Endothelial cell of umbilical vein (primary cell): Measurements from ENCODE around the gene SETD3. TPM values are rescaled to one million over a fixed set of nuclear protein-coding genes. Genes with fewer than 3 reads are reported as not detected.
"Not testable (repeated sequence)": the region's sequence is repeated elsewhere in the genome, so short reads cannot be mapped to it uniquely, and the experiment has no call there.

Experiments used
- BruUV-seq: library from RNA; stranded (reverse); fragments of 400-500 nt; replicated peaks from 2 replicates; lab custom pipeline; 2021; lab: Mats Ljungman, UMichigan
- CTCF ChIA-PET: fragments of 300-600, 350-600 bp; sonication (Branson Sonifier 250); formaldehyde crosslinking; loops from one replicate; lab custom pipeline; 2021; ENCODE audit warnings: antibody characterized with exemption, inconsistent platforms; lab: Charles Lee
- POLR2A ChIA-PET: fragments of 300-600, 350-600 bp; sonication (Branson Sonifier 250); formaldehyde crosslinking; loops from one replicate; lab custom pipeline; 2021; ENCODE audit warnings: antibody characterized with exemption, inconsistent platforms; lab: Charles Lee
- DNase-seq: peaks from one replicate; pipeline ENCODE4 v3.0.0-alpha.2; 2011; ENCODE audit warnings: low read depth, low spot score
- FAIRE-seq: peaks from 2 replicates; lab custom pipeline; 2011; peaks lifted over from hg19 to GRCh38; lab: Jason Lieb, UNC
- H2AFZ ChIP-seq: 2 replicates; pipeline ENCODE4 v1.6.0; 2012; ENCODE audit warnings: low read depth, low read length, control low read depth, inconsistent platforms
- H3K27ac ChIP-seq: 2 replicates; pipeline ENCODE4 v1.5.1; 2011; ENCODE audit warnings: low read depth, mild to moderate bottlenecking, control low read depth, low read length, moderate library complexity; ENCODE audit not compliant: insufficient read depth
- H3K27me3 ChIP-seq, 2 experiments: 2 replicates each; pipeline versions ENCODE4 v1.6.0 to v1.6.1; 2011; ENCODE audit warnings: low read length in 2 of 2, mixed read lengths in 1 of 2; ENCODE audit not compliant: control insufficient read depth in 2 of 2, insufficient read depth in 2 of 2
- H3K36me3 ChIP-seq, 2 experiments: 2 replicates in 1 of 2; 3 replicates in 1 of 2; pipeline ENCODE4 v1.5.1; 2011; ENCODE audit warnings: low read length in 2 of 2, mild to moderate bottlenecking in 1 of 2, moderate library complexity in 1 of 2; ENCODE audit not compliant: control insufficient read depth in 2 of 2, insufficient read depth in 2 of 2; ENCODE audit errors: extremely low read depth in 1 of 2
- H3K4me1 ChIP-seq: 3 replicates; pipeline ENCODE4 v1.5.1; 2011; ENCODE audit warnings: mild to moderate bottlenecking, low read length; ENCODE audit not compliant: control insufficient read depth, insufficient read depth; ENCODE audit errors: extremely low read depth
- H3K4me2 ChIP-seq: 2 replicates; pipeline ENCODE4 v1.6.1; 2011; ENCODE audit warnings: low read length, control low read depth, mixed read lengths; ENCODE audit not compliant: insufficient read depth
- H3K4me3 ChIP-seq, 3 experiments: fragments of 200-600 bp in 1 of 3; sonication (generic), shearing (Covaris generic) in 1 of 3; replicated peaks in 1 of 3; 2 replicates each; pipeline ENCODE4 v1.5.1; 2011 to 2016; ENCODE audit warnings: control low read depth in 3 of 3, low read length in 3 of 3, mild to moderate bottlenecking in 2 of 3, inconsistent platforms in 1 of 3, low read depth in 1 of 3, moderate library complexity in 1 of 3; ENCODE audit not compliant: insufficient read depth in 1 of 3
- H3K79me2 ChIP-seq: 2 replicates; pipeline ENCODE4 v1.6.0; 2012; ENCODE audit warnings: low read length, inconsistent platforms; ENCODE audit not compliant: control insufficient read depth, insufficient read depth
- H3K9ac ChIP-seq: replicated peaks from 2 replicates; pipeline ENCODE3; 2011; ENCODE audit warnings: low read length, control low read depth; ENCODE audit not compliant: insufficient read depth; ENCODE audit errors: extremely low read depth
- H3K9me1 ChIP-seq: replicated peaks from 3 replicates; pipeline ENCODE4 v1.6.0; 2011; ENCODE audit warnings: mild to moderate bottlenecking, low read length; ENCODE audit not compliant: control insufficient read depth, insufficient read depth; ENCODE audit errors: extremely low read depth
- H3K9me3 ChIP-seq: replicated peaks from 2 replicates; pipeline ENCODE4 v1.5.1; 2012; ENCODE audit warnings: low read length, inconsistent platforms; ENCODE audit not compliant: control insufficient read depth, insufficient read depth
- H4K20me1 ChIP-seq: replicated peaks from 2 replicates; pipeline ENCODE3; 2011; ENCODE audit warnings: mild to moderate bottlenecking, low read length; ENCODE audit not compliant: control insufficient read depth, insufficient read depth; ENCODE audit errors: extremely low read depth
- CTCF ChIP-seq, 2 donors: IDR thresholded peaks; 1 replicate in 1 of 2; 2 replicates in 1 of 2; pipeline ENCODE4 v1.5.1; 2011; ENCODE audit warnings: low read length in 2 of 2, mild to moderate bottlenecking in 2 of 2, moderate library complexity in 2 of 2, control low read depth in 1 of 2, inconsistent platforms in 1 of 2, low read depth in 1 of 2; ENCODE audit not compliant: insufficient read depth in 1 of 2; ENCODE audit errors: extremely low read depth in 1 of 2
- EZH2 ChIP-seq: IDR thresholded peaks from 2 replicates; pipeline ENCODE4 v1.6.1; 2012; ENCODE audit warnings: borderline replicate concordance, low read depth, mild to moderate bottlenecking, moderate library complexity, low read length, inconsistent platforms; ENCODE audit not compliant: severe bottlenecking
- FOS ChIP-seq: IDR thresholded peaks from 2 replicates; pipeline ENCODE4 v1.6.1; 2011; ENCODE audit warnings: mild to moderate bottlenecking, low read length, moderate library complexity, borderline replicate concordance; ENCODE audit not compliant: insufficient read depth
- GATA2 ChIP-seq: IDR thresholded peaks from 2 replicates; pipeline ENCODE4 v1.7.0; 2011; ENCODE audit warnings: low read depth, mild to moderate bottlenecking, moderate library complexity, mixed read lengths, low read length; ENCODE audit not compliant: insufficient read length, insufficient read depth
- JUN ChIP-seq: IDR thresholded peaks from 2 replicates; pipeline ENCODE4 v1.6.1; 2011; ENCODE audit warnings: borderline replicate concordance, low read depth; ENCODE audit not compliant: insufficient read length, insufficient read depth
- MAX ChIP-seq: IDR thresholded peaks from 2 replicates; pipeline ENCODE4 v1.6.1; 2011; ENCODE audit not compliant: insufficient read depth, insufficient read length
- MYC ChIP-seq: IDR thresholded peaks from one replicate; pipeline ENCODE4 v1.6.1; 2011; ENCODE audit warnings: mild to moderate bottlenecking, low read depth, low read length
- POLR2A ChIP-seq: IDR thresholded peaks from 2 replicates; pipeline ENCODE4 v1.6.1; 2012; ENCODE audit warnings: low read depth, mild to moderate bottlenecking, control low read depth, low read length
- POLR2AphosphoS5 ChIP-seq: IDR thresholded peaks from 2 replicates; pipeline ENCODE4 v1.6.1; 2012; ENCODE audit warnings: low read depth, mild to moderate bottlenecking, control low read depth, low read length, moderate library complexity; ENCODE audit not compliant: insufficient read depth
- dilution Hi-C: fragments of 300-500 bp; cut with MboI; formaldehyde crosslinking; loops from one replicate; pipeline ENCODE4 v1.15.0; 2019; ENCODE audit warnings: low sequenced_read_pairs; ENCODE audit not compliant: extremely low pct_ligation_motif_present
- intact Hi-C: fragments of 100-400 bp; cut with micrococcal nuclease; formaldehyde crosslinking; loops from one replicate; pipeline ENCODE4 v1.10.0; 2022
- polyA plus RNA-seq, 4 experiments: library from polyadenylated mRNA; depleted of rRNA in 3 of 4; stranded (reverse) in 3 of 4; unstranded in 1 of 4; fragments of >200 nt; gene quantifications; 2 replicates each; pipeline versions ENCODE4 v1.2.1 to v1.2.3, GENCODE V29; 2011 to 2012; ENCODE audit warnings: missing spikeins in 1 of 4
- total RNA-seq: library from RNA; stranded (reverse); gene quantifications from 2 replicates; pipeline ENCODE4 v1.2.3, GENCODE V29; 2021

The SETD3 gene
- total and polyA plus RNA-seq, 2 donors (not counting 3 experiments of a cell fraction or from before 2014, with no cell fraction given) = 18.1 to 53.1 TPM

GRCh38 chr14:99348816-99349614 lies 131.6 kb downstream of the SETD3 start:
- H3K27ac ChIP-seq = no peak overlapping the region
- H3K4me1 ChIP-seq = no peaks in the 10 kb centered on the region
- no peak overlapping the region for H3K4me2 ChIP-seq
- no peaks in the 10 kb centered on the region for H3K79me2 ChIP-seq
- H3K9me3 ChIP-seq = no peaks in the 10 kb centered on the region
- H3K9ac ChIP-seq = no peak overlapping the region
- ChIA-PET CTCF (no interaction called here), POLR2A (no interaction called here)
- no peaks in the 10 kb centered on the region for H3K9me1 ChIP-seq
- no peaks in the 10 kb centered on the region for H3K27me3 ChIP-seq
- TF ChIP-seq MYC = no peak
- TF ChIP-seq POLR2A = no peak
- no peak for TF ChIP-seq MAX
- no peak for TF ChIP-seq EZH2
- TF ChIP-seq CTCF (IDR thresholded peaks at IDR 0.05; ENCODE audit: extremely low read depth in 1 of 2, insufficient read depth in 1 of 2, low read depth in 1 of 2, low read length in 2 of 2) = no peak
- no peak for TF ChIP-seq GATA2
- no peak for TF ChIP-seq POLR2AphosphoS5
- no peak for TF ChIP-seq JUN
- no peak for TF ChIP-seq FOS
- no peaks in the 10 kb centered on the region for H3K36me3 ChIP-seq
- no peak for FAIRE-seq
- dilution Hi-C loops = no loop called here
- intact Hi-C loops = no loop called here
- no peak for DNase-seq
- no peak overlapping the region for H2AFZ ChIP-seq
- H4K20me1 ChIP-seq = no peaks in the 10 kb centered on the region
- BruUV-seq = no TSS peak
- H3K4me3 ChIP-seq = no peak overlapping the region

GRCh38 chr14:99348231-99348630 lies 132.4 kb downstream of the SETD3 start:
- H3K9ac ChIP-seq, H3K4me3 ChIP-seq, H3K4me1 ChIP-seq, dilution Hi-C loops, H3K9me3 ChIP-seq, DNase-seq, H3K27ac ChIP-seq, POLR2A ChIA-PET, BruUV-seq, H2AFZ ChIP-seq, H3K27me3 ChIP-seq, CTCF ChIA-PET, FAIRE-seq, H4K20me1 ChIP-seq, H3K9me1 ChIP-seq, H3K36me3 ChIP-seq, H3K79me2 ChIP-seq, H3K4me2 ChIP-seq, intact Hi-C loops: not testable (repeated sequence)
